NCI-H2227 (cell line): Measurements from ENCODE around the gene LIN7B.
A peak's percentile ranks its signal among the peaks of the same experiment; 100 is the strongest.
"Not testable (repeated sequence)": the region's sequence is repeated elsewhere in the genome, so short reads cannot be mapped to it uniquely, and the experiment has no call there.

Experiments used
- DNase-seq: peaks from one replicate; lab custom pipeline; 2025; ENCODE audit not compliant: unreplicated experiment; lab: John Stamatoyannopoulos, UW

LIN7B gene

DNA sequence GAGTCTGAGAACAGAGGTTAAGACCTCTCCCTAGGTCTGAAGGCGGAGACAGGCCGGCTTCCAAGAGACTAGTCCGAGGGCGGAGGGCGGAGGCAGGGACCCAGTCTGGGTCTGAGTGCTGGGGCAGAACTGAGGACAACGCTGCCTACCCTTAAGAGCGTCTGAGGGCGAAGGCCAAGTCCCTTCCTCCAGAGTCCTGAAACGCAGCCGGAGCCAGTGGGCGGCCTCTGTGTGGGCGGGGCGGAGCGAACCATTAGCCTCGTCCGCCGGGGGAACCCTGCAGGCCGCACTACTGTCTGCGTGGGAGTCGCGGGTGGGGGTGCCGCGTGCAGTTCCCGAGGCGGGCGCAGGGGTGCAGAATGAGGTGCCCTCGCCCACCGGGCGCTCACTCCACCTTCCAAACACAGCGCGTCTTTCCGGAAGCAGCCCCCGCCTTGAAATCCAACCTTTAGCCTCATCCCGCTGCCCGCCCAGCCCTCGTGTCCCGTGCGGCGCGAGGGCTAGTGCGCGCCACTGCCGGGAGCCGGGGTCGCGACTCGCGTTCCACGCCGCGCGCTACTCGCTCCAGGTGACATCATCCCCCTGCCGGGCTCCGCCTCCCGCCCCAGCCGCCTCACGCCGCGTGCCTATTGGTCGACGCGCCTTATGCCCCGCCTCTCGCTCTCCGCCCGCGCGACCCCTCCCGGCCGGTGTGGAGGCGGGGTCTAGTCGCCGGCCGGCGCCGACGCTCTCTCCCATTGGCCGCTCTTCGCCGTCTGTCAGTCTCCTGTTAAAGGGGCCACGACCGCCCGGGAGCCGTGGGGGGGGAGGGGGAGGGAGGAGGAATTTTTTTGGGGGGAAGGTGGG is 4.6 kb downstream of the LIN7B start, which contains the start of gene C19orf73:
C19orf73 (minus strand) TSS at position 579 of the 846 bp plus-strand sequence; CDS start at position 458, 121 bp downstream.
- DNase-seq, result peak; percentile 93

DNA sequence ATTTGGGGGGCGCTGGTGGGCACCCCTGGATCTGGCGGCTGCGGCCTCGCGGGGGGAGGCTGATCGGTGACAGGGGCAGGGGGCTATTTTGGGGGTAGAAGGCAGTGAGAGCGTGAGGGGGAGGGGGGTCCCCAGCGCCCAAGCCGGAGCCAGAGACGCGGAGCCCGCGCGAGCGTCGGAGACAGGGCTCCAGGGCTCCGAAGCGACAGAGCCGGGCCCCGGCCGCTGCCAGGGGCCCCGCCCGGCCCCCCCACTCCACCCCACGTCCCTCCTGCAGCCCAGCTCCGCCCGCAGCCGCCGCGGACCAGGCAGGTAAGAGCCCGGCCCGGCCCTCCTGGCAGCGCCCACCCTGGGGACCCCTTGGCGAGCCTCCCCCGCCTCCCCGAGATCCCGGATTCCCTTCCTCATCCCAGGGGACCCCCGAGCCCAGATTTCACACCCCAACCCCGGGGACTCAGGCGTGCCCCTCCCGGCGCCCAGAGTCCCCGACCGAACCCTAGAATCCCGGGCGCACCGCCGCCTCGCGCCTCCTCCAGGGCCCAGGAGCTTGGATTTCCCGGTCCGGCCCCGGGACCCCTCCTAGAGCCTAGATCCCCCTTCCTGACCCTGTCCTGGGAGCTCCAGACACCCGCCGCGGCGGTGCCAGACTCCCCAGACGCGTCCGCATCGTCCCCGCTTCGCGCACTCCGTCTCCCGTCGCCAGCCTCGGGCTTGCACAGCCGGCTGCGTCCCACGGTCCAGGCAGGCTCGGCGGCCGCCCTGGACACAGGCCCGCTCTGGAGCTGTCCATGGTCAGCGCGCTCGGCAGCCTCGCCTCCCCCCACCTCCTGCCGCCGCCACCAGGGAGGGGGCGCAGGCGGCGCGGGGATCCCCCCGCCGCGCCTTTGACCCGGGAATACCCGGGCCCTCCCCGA is 5.5 kb downstream of the LIN7B start, which contains the start of gene PPFIA3:
PPFIA3 (plus strand) TSS at position 134 of the 914 bp plus-strand sequence. CDS start 8,330 bp downstream, outside the sequence.
- peak; percentile 53 for DNase-seq

DNA sequence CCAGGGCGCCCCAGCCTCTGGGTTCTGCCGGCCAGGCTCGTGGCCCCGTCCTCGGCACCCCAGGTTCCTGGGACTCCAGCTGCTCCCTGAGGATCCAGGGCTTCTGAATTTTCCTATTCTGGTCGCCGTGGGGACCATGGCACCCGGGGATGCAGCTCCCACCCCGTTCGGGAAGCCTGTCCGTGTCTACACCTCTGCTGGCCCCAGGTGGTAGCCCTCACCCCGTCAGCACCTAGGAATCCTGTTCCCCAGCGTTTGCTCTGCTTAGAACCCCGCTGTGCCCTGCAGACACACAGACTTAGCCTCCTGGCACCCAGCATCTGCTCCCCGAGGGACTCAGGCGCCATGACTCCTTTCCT is 6.1 kb downstream of the LIN7B start:
- DNase-seq, result no peak

DNA sequence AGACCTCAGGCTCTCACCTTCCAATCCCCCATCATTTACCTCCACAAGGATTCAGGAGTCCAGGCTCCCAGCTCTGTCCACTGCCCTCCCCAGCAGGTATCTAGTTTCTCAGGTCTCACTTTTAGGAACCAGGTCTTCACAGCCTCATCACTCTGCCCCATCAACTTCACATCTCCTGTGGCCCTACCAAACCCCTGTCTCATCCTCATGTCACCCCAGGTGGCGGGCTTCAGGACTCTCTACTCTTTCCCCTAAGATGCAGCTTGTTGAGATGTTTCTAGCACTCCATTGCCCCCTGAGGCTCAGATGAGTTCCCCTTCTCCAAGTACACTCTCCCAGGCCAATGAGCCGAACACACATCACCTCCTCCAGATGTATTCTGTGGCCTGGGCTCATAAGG is 6.7 kb downstream of the LIN7B start:
- no peak for DNase-seq

- not testable (repeated sequence) for DNase-seq
These were observed 7.7 kb downstream of the LIN7B start for GRCh38 chr19:49121841-49122240.

- DNase-seq, result not testable (repeated sequence)
These were observed 9.1 kb downstream of the LIN7B start for GRCh38 chr19:49123285-49123684.

- peak; percentile 49 for DNase-seq
These were observed 11.0 kb downstream of the LIN7B start for GRCh38 chr19:49125025-49125731.

GRCh38 chr19:49126575-49126974 is 12.4 kb downstream of the LIN7B start:
- no peak for DNase-seq

DNA sequence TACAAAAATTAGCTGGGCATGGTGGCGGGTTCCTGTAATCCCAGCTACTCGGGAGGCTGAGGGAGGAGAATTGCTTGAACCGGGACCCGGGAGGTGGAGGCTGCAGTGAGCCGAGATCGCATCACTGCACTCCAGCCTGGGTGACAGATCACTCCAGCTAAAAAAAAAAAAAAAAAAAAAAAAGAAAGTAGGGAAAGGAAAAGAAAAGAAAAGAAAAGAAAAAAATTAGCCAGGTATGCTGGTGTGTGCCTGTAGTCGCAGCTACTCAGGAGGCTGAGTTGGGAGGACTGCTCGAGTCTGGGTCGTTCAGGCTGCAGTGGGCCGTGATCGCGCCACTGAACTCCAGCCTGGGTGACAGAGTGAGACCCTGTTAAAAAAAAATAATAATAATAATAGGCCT is 13.1 kb downstream of the LIN7B start:
- DNase-seq, result not testable (repeated sequence)

GRCh38 chr19:49127674-49128544 is 13.7 kb downstream of the LIN7B start:
- DNase-seq, result peak; percentile 94

- DNase-seq, result no peak
These were observed 14.5 kb downstream of the LIN7B start for GRCh38 chr19:49128545-49129237.

GRCh38 chr19:49129238-49129583 is 15.0 kb downstream of the LIN7B start:
- peak; percentile 13 for DNase-seq

GRCh38 chr19:49130325-49130724 is 16.2 kb downstream of the LIN7B start:
- no peak for DNase-seq

GRCh38 chr19:49132974-49133609 is 18.9 kb downstream of the LIN7B start:
- no peak for DNase-seq

- no peak for DNase-seq
These were observed 19.7 kb downstream of the LIN7B start for GRCh38 chr19:49133621-49134454.

GRCh38 chr19:49135686-49136085 is 21.5 kb downstream of the LIN7B start:
- no peak for DNase-seq

DNA sequence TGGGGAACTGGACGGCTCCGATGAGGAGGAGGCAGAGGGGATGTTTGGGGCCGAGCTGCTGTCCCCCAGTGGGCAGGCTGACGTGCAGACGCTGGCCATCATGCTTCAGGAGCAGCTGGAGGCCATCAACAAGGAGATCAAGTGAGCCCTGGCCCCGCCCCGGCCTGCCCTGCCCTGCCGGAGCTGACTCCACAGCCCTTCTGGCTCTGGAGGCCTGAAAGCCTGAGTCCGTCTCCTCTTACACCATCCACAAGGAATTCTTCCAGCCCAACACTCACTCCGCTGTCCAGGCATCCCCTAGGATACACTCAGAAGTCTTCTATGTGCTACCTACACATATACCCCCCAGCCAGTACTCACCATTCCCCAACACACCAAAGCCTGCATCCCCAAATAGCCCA is 22.6 kb downstream of the LIN7B start:
- DNase-seq, result no peak

DNA sequence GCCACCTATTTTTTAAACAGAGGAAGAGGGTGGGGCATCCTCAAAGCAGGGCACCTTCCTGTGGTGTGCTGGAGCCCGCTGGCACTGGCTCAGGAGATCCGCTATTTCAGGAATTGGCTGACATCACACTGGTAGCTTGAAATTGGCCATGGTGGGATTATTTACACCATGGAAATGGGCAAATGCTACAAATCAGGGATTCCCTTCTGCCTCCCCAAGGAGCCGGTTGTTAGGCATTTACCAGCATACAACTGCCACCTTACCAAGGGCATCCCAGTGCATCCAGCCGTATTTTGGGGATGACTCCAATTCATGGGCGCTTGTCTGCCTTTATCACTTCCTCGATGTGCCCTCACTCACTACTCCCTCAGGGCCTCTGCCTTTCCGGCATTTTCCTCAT is 26.8 kb downstream of the LIN7B start:
- no peak for DNase-seq
